ENCODE results near the gene DNAH5.

Gene DNAH5

GRCh38 chr5:13941468-13941867 is 3.0 kb downstream of the DNAH5 start:
- no peak overlapping the region for H3K4me3 ChIP-seq (ENCODE audit: low read depth, low read length)
- H3K4me2 ChIP-seq (ENCODE audit: low read length) = no peak overlapping the region
- no peak overlapping the region for H3K27ac ChIP-seq
- no peaks in the 10 kb centered on the region for H3K9me3 ChIP-seq (ENCODE audit: control insufficient read depth, low read length)
- H3K36me3 ChIP-seq (ENCODE audit: control insufficient read depth, insufficient read depth, low read length) = no peaks in the 10 kb centered on the region
- no peaks in the 10 kb centered on the region for H3K79me2 ChIP-seq
- no peaks in the 10 kb centered on the region for H3K27me3 ChIP-seq (ENCODE audit: control insufficient read depth, insufficient read depth, low read length)
- H3K9ac ChIP-seq = no peak overlapping the region
- H2AFZ ChIP-seq = no peak overlapping the region
- TF ChIP-seq CTCF (IDR thresholded peaks at IDR 0.05) = no peak
- no peaks in the 10 kb centered on the region for H3K4me1 ChIP-seq

DNA sequence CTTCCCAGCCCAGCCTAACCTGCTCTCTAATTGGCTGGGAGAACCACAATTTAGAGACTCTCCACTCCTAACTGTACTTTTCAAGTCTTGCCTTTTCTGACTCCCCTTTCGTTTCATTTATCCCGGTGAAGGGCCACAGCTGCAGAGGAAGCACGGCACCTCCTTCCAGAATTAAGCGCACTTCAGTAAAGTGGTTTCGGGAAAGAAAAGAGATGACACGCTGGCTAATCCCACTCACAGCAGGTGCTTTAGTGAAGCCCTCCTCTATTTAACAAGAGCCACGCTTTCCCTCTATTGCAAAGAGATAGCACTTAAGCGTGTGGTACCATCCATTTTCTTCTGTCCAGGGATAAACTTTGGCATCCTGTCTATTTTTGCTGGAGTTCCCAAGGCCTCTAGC is 4.8 kb downstream of the DNAH5 start:
- no peaks in the 10 kb centered on the region for H3K79me2 ChIP-seq
- no peaks in the 10 kb centered on the region for H3K9me3 ChIP-seq (ENCODE audit: control insufficient read depth, low read length)
- no peak overlapping the region for H3K9ac ChIP-seq
- H3K4me3 ChIP-seq (ENCODE audit: low read depth, low read length) = no peak overlapping the region
- no peaks in the 10 kb centered on the region for H3K36me3 ChIP-seq (ENCODE audit: control insufficient read depth, insufficient read depth, low read length)
- no peaks in the 10 kb centered on the region for H3K27me3 ChIP-seq (ENCODE audit: control insufficient read depth, insufficient read depth, low read length)
- no peak overlapping the region for H3K27ac ChIP-seq
- H3K4me1 ChIP-seq = no peaks in the 10 kb centered on the region
- no peak for TF ChIP-seq CTCF (IDR thresholded peaks at IDR 0.05)
- H2AFZ ChIP-seq = no peak overlapping the region
- H3K4me2 ChIP-seq (ENCODE audit: low read length) = no peak overlapping the region

DNA sequence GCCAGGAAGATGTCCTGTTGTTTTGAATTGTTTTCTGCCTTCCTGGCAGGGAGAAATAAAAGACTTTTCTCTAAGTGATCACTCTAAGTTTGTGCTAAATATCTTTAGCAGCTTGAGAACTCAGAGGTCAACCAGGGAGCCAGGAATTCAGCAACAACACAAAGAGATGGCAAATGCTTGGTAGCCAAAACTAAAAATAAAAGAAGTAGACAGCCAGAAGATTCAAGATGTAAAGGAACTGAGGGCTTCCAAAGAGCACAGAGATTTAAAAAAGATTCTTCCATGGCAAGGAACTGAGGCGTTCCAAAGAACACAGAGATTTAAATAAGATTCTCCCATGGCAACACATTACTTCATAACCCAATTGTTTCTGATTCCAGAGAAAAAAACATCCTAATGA is 9.6 kb downstream of the DNAH5 start:
- TF ChIP-seq CTCF (IDR thresholded peaks at IDR 0.05) = no peak
- no peak overlapping the region for H3K9ac ChIP-seq
- no peaks in the 10 kb centered on the region for H3K9me3 ChIP-seq (ENCODE audit: control insufficient read depth, low read length)

DNA sequence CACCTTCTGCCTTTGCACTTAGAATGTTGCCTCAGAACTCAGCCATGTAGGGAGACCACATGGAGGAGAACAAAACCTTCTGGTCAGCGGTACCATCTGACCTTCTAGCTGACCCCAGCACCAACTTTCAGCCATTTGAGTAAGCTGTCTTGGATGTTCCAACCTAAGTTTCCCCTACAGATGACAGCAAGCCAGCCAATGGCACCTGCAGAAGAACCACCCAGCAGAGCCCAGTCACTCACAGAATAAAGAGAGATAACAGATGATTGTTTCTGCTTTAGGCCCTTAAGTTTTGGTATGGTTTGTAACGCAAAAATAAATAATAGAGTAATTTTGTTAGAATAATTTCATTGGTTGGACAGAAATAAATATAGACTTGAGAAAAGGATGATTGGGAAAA is 10.4 kb downstream of the DNAH5 start:
- no peaks in the 10 kb centered on the region for H3K9me3 ChIP-seq (ENCODE audit: control insufficient read depth, low read length)
- no peak overlapping the region for H3K9ac ChIP-seq
- no peak for TF ChIP-seq CTCF (IDR thresholded peaks at IDR 0.05)
- H3K79me2 ChIP-seq = no peaks in the 10 kb centered on the region
- H3K36me3 ChIP-seq (ENCODE audit: control insufficient read depth, insufficient read depth, low read length) = no peaks in the 10 kb centered on the region
- no peak overlapping the region for H3K4me2 ChIP-seq (ENCODE audit: low read length)
- H2AFZ ChIP-seq = no peak overlapping the region
- no peaks in the 10 kb centered on the region for H3K4me1 ChIP-seq
- no peaks in the 10 kb centered on the region for H3K27me3 ChIP-seq (ENCODE audit: control insufficient read depth, insufficient read depth, low read length)
- no peak overlapping the region for H3K4me3 ChIP-seq (ENCODE audit: low read depth, low read length)
- H3K27ac ChIP-seq = no peak overlapping the region

More for the DNA sequence above, 9.6 kb downstream of the DNAH5 start:
- Histone ChIP-seq H2AFZ (no peak overlapping the region), H3K27ac (no peak overlapping the region), H3K4me3 (ENCODE audit: low read depth, low read length) (no peak overlapping the region), H3K27me3 (ENCODE audit: control insufficient read depth, insufficient read depth, low read length) (no peaks in the 10 kb centered on the region), H3K36me3 (ENCODE audit: control insufficient read depth, insufficient read depth, low read length) (no peaks in the 10 kb centered on the region), H3K4me1 (no peaks in the 10 kb centered on the region), H3K79me2 (no peaks in the 10 kb centered on the region), H3K4me2 (ENCODE audit: low read length) (no peak overlapping the region)

GRCh38 chr5:13932561-13932960 is 11.9 kb downstream of the DNAH5 start:
- H3K79me2 ChIP-seq = no peaks in the 10 kb centered on the region
- no peak overlapping the region for H3K27ac ChIP-seq
- H3K4me3 ChIP-seq (ENCODE audit: low read depth, low read length) = no peak overlapping the region
- no peak for TF ChIP-seq CTCF (IDR thresholded peaks at IDR 0.05)
- H3K36me3 ChIP-seq (ENCODE audit: control insufficient read depth, insufficient read depth, low read length) = no peaks in the 10 kb centered on the region
- H3K27me3 ChIP-seq (ENCODE audit: control insufficient read depth, insufficient read depth, low read length) = no peaks in the 10 kb centered on the region
- no peak overlapping the region for H3K9ac ChIP-seq
- H3K9me3 ChIP-seq (ENCODE audit: control insufficient read depth, low read length) = no peaks in the 10 kb centered on the region
- no peak overlapping the region for H3K4me2 ChIP-seq (ENCODE audit: low read length)
- no peak overlapping the region for H2AFZ ChIP-seq
- H3K4me1 ChIP-seq = no peaks in the 10 kb centered on the region
